Endothelial cell of umbilical vein (primary cell): Measurements from ENCODE around the gene FAM53B.

ENCODE experiments used
- CTCF ChIP-seq, 2 donors: IDR thresholded peaks; 1 replicate in 1 of 2; 2 replicates in 1 of 2; pipeline ENCODE4 v1.5.1; 2011; ENCODE audit warnings: low read length in 2 of 2, mild to moderate bottlenecking in 2 of 2, moderate library complexity in 2 of 2, control low read depth in 1 of 2, inconsistent platforms in 1 of 2, low read depth in 1 of 2; ENCODE audit not compliant: insufficient read depth in 1 of 2; ENCODE audit errors: extremely low read depth in 1 of 2
- EZH2 ChIP-seq: IDR thresholded peaks from 2 replicates; pipeline ENCODE4 v1.6.1; 2012; ENCODE audit warnings: borderline replicate concordance, low read depth, mild to moderate bottlenecking, moderate library complexity, low read length, inconsistent platforms; ENCODE audit not compliant: severe bottlenecking
- JUN ChIP-seq: IDR thresholded peaks from 2 replicates; pipeline ENCODE4 v1.6.1; 2011; ENCODE audit warnings: borderline replicate concordance, low read depth; ENCODE audit not compliant: insufficient read length, insufficient read depth
- MYC ChIP-seq: IDR thresholded peaks from one replicate; pipeline ENCODE4 v1.6.1; 2011; ENCODE audit warnings: mild to moderate bottlenecking, low read depth, low read length
- POLR2AphosphoS5 ChIP-seq: IDR thresholded peaks from 2 replicates; pipeline ENCODE4 v1.6.1; 2012; ENCODE audit warnings: low read depth, mild to moderate bottlenecking, control low read depth, low read length, moderate library complexity; ENCODE audit not compliant: insufficient read depth
- TF ChIP-seq, protein P1 (sequence below): IDR thresholded peaks from 2 replicates; pipeline ENCODE4 v1.6.1; 2011; ENCODE audit not compliant: insufficient read depth, insufficient read length

GRCh38 chr10:124640056-124640455 lies 104.1 kb downstream of the FAM53B start:
- TF ChIP-seq JUN (no peak), CTCF (IDR thresholded peaks at IDR 0.05; ENCODE audit: extremely low read depth in 1 of 2, insufficient read depth in 1 of 2, low read depth in 1 of 2, low read length in 2 of 2) (no peak), EZH2 (no peak), MYC (no peak), POLR2AphosphoS5 (no peak)
- TF ChIP-seq, protein P1, sequence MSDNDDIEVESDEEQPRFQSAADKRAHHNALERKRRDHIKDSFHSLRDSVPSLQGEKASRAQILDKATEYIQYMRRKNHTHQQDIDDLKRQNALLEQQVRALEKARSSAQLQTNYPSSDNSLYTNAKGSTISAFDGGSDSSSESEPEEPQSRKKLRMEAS: no peak
